H1 (cell line): ENCODE results near the gene SUPT4H1. TPM values are rescaled to one million over a fixed set of nuclear protein-coding genes. Genes with fewer than 3 reads are reported as not detected.

ENCODE experiments used
- CTCF ChIA-PET: fragments of 300-600 bp; sonication (Branson Sonifier 250); formaldehyde crosslinking; loops from one replicate; lab custom pipeline; 2021; ENCODE audit not compliant: partially characterized antibody; lab: Charles Lee
- POLR2A ChIA-PET: fragments of 300-600 bp; sonication (Branson Sonifier 250); formaldehyde crosslinking; loops from one replicate; lab custom pipeline; 2021; ENCODE audit warnings: inconsistent platforms; ENCODE audit not compliant: partially characterized antibody; lab: Charles Lee
- DNase-seq, 2 experiments: peaks; one replicate each; pipeline versions ENCODE4 v3.0.0 to v3.0.0-alpha.2; 2010 to 2022; ENCODE audit warnings: low spot score in 2 of 2, low read depth in 1 of 2, mixed read lengths in 1 of 2
- FAIRE-seq: peaks from 2 replicates; lab custom pipeline; 2011; peaks lifted over from hg19 to GRCh38; lab: Jason Lieb, UNC
- H2AFZ ChIP-seq: 2 replicates; pipeline ENCODE4 v1.8.1; 2012; ENCODE audit warnings: low read length, inconsistent platforms
- H2AK5ac ChIP-seq: 2 replicates; pipeline ENCODE4 v1.6.1; 2013; ENCODE audit warnings: low read depth, low read length
- H2BK120ac ChIP-seq: replicated peaks from 2 replicates; pipeline ENCODE3; 2013; ENCODE audit warnings: low read depth, low read length, inconsistent platforms
- H2BK12ac ChIP-seq: 2 replicates; pipeline ENCODE4 v1.6.1; 2013; ENCODE audit warnings: low read depth, low read length
- H2BK15ac ChIP-seq: 2 replicates; pipeline ENCODE4 v1.6.1; 2013; ENCODE audit warnings: low read length
- H2BK20ac ChIP-seq: 2 replicates; pipeline ENCODE4 v1.6.1; 2013; ENCODE audit warnings: low read length
- H2BK5ac ChIP-seq: 2 replicates; pipeline ENCODE4 v1.6.1; 2013; ENCODE audit warnings: low read depth, low read length
- H3K14ac ChIP-seq: 2 replicates; pipeline ENCODE4 v1.6.1; 2013; ENCODE audit warnings: inconsistent platforms; ENCODE audit not compliant: insufficient read length
- H3K18ac ChIP-seq: 2 replicates; pipeline ENCODE4 v1.6.1; 2013; ENCODE audit warnings: low read length; ENCODE audit errors: extremely low read depth
- H3K23ac ChIP-seq: 2 replicates; pipeline ENCODE4 v1.6.1; 2013; ENCODE audit warnings: inconsistent platforms; ENCODE audit not compliant: insufficient read length
- H3K23me2 ChIP-seq: 2 replicates; pipeline ENCODE4 v1.6.1; 2013; ENCODE audit warnings: low read depth, low read length
- H3K27ac ChIP-seq: 2 replicates; pipeline ENCODE4 v1.6.1; 2011; ENCODE audit warnings: low read depth, low read length, inconsistent platforms
- H3K27me3 ChIP-seq, 4 experiments: replicated peaks in 1 of 4; 1 replicate in 1 of 4; 2 replicates in 3 of 4; pipeline versions ENCODE4 v1.6.1 to v1.8.1; 2011 to 2013; ENCODE audit warnings: low read length in 3 of 4, mild to moderate bottlenecking in 3 of 4, inconsistent platforms in 2 of 4, mixed read lengths in 2 of 4, moderate library complexity in 1 of 4; ENCODE audit not compliant: control insufficient read depth in 3 of 4, insufficient read depth in 3 of 4; ENCODE audit errors: extremely low read depth in 1 of 4
- H3K36me3 ChIP-seq, 4 experiments: 2 replicates each; pipeline versions ENCODE4 v1.6.1 to v1.8.1; 2011 to 2013; ENCODE audit warnings: mild to moderate bottlenecking in 4 of 4, low read length in 3 of 4, moderate library complexity in 2 of 4, control low read depth in 1 of 4, inconsistent platforms in 1 of 4; ENCODE audit not compliant: insufficient read depth in 4 of 4, control insufficient read depth in 2 of 4
- H3K4ac ChIP-seq: replicated peaks from 2 replicates; pipeline ENCODE3; 2013; ENCODE audit warnings: low read length, low read depth, mixed read lengths, inconsistent platforms; ENCODE audit not compliant: insufficient read length
- H3K4me1 ChIP-seq, 4 experiments: replicated peaks in 1 of 4; 1 replicate in 1 of 4; 2 replicates in 3 of 4; pipeline versions ENCODE4 v1.6.1 to v1.8.1; 2011 to 2013; ENCODE audit warnings: low read length in 3 of 4, inconsistent platforms in 2 of 4, mixed read lengths in 1 of 4; ENCODE audit not compliant: insufficient read depth in 4 of 4, control insufficient read depth in 3 of 4
- H3K4me2 ChIP-seq, 2 experiments: 2 replicates each; pipeline versions ENCODE4 v1.6.1 to v1.8.1; 2011 to 2013; ENCODE audit warnings: low read depth in 2 of 2, low read length in 2 of 2, control low read depth in 1 of 2, inconsistent platforms in 1 of 2, mild to moderate bottlenecking in 1 of 2; ENCODE audit not compliant: insufficient read depth in 1 of 2
- H3K4me3 ChIP-seq, 4 experiments: fragments of 200-600, 300-600 bp in 1 of 4; sonication (generic), shearing (Covaris generic), sonication (Bioruptor Twin) in 1 of 4; 2 replicates each; pipeline versions ENCODE4 v1.5.1 to v1.8.1; 2011 to 2016; ENCODE audit warnings: low read length in 4 of 4, low read depth in 3 of 4, control low read depth in 2 of 4, inconsistent platforms in 2 of 4, mild to moderate bottlenecking in 2 of 4, mixed read lengths in 1 of 4, moderate library complexity in 1 of 4; ENCODE audit not compliant: insufficient read depth in 2 of 4; ENCODE audit errors: extremely low read depth in 1 of 4
- H3K56ac ChIP-seq: replicated peaks from 2 replicates; pipeline ENCODE3; 2013; ENCODE audit warnings: low read depth, mild to moderate bottlenecking, mixed read lengths, low read length, inconsistent platforms; ENCODE audit not compliant: insufficient read length
- H3K79me1 ChIP-seq: 2 replicates; pipeline ENCODE4 v1.6.1; 2013; ENCODE audit warnings: low read depth, low read length, control low read depth
- H3K79me2 ChIP-seq, 2 experiments: 2 replicates each; pipeline versions ENCODE4 v1.6.1 to v1.8.1; 2012 to 2013; ENCODE audit warnings: low read length in 2 of 2, mild to moderate bottlenecking in 2 of 2, inconsistent platforms in 1 of 2; ENCODE audit not compliant: insufficient read depth in 2 of 2, control insufficient read depth in 1 of 2
- H3K9ac ChIP-seq, 4 experiments: replicated peaks in 1 of 4; 1 replicate in 1 of 4; 2 replicates in 3 of 4; pipeline versions ENCODE4 v1.6.1 to v1.8.1; 2011 to 2013; ENCODE audit warnings: low read depth in 3 of 4, low read length in 3 of 4, control low read depth in 2 of 4, mild to moderate bottlenecking in 2 of 4, moderate library complexity in 2 of 4, inconsistent platforms in 1 of 4; ENCODE audit errors: extremely low read depth in 1 of 4
- H3K9me3 ChIP-seq, 2 experiments: 2 replicates each; pipeline versions ENCODE4 v1.6.1 to v1.8.1; 2012 to 2013; ENCODE audit warnings: mild to moderate bottlenecking in 2 of 2, moderate library complexity in 2 of 2, control low read depth in 1 of 2, inconsistent platforms in 1 of 2, low read depth in 1 of 2, low read length in 1 of 2, mixed read lengths in 1 of 2; ENCODE audit not compliant: insufficient read depth in 2 of 2
- H4K20me1 ChIP-seq, 2 experiments: replicated peaks in 1 of 2; 2 replicates each; pipeline versions ENCODE3 to v1.8.1; 2011 to 2013; ENCODE audit warnings: inconsistent platforms in 2 of 2, low read length in 2 of 2, mild to moderate bottlenecking in 1 of 2; ENCODE audit not compliant: insufficient read depth in 2 of 2, control insufficient read depth in 1 of 2
- H4K5ac ChIP-seq: 2 replicates; pipeline ENCODE4 v1.6.1; 2013; ENCODE audit warnings: low read length, low read depth, mixed read lengths, inconsistent platforms; ENCODE audit not compliant: insufficient read length
- H4K8ac ChIP-seq: 2 replicates; pipeline ENCODE4 v1.8.0; 2013; ENCODE audit warnings: mild to moderate bottlenecking, moderate library complexity, low read length, inconsistent platforms; ENCODE audit not compliant: insufficient read depth; ENCODE audit errors: extremely low read depth
- H4K91ac ChIP-seq: replicated peaks from 2 replicates; pipeline ENCODE3; 2013; ENCODE audit warnings: low read length, mixed read lengths, inconsistent platforms; ENCODE audit not compliant: insufficient read length
- GTF2F1 ChIP-seq: IDR thresholded peaks from 2 replicates; pipeline ENCODE4 v1.6.1; 2012; ENCODE audit warnings: low read depth, low read length, improper control_type of control experiment, borderline replicate concordance
- TCF12 ChIP-seq: IDR thresholded peaks from 2 replicates; pipeline ENCODE4 v1.6.1; 2011; ENCODE audit warnings: low read depth, mild to moderate bottlenecking, low read length
- WGBS, 2 experiments: shearing (Covaris generic) in 1 of 2; methylation state at CpG; one replicate each; pipeline versions ENCODE4 v1.1.6 to v1.1.7; 2013 to 2015; ENCODE audit warnings: low lambda C conversion rate in 2 of 2, mixed read lengths in 2 of 2, inconsistent platforms in 1 of 2, low coverage in 1 of 2, missing lambda C conversion rate in 1 of 2; ENCODE audit not compliant: insufficient replicate concordance in 2 of 2, insufficient coverage in 1 of 2, insufficient read length in 1 of 2; ENCODE audit errors: extremely low coverage in 1 of 2, missing lambda C conversion rate in 1 of 2; 5-methylcytosine and 5-hydroxymethylcytosine counted together
- polyA plus RNA-seq, 7 experiments: library from polyadenylated mRNA; depleted of rRNA in 3 of 7; stranded (reverse) in 5 of 7; unstranded in 2 of 7; fragments of >200 nt in 5 of 7; fragments of 200-250 nt in 2 of 7; gene quantifications; 1 replicate in 5 of 7; 2 replicates in 1 of 7; 4 replicates in 1 of 7; pipeline versions ENCODE4 v1.2.1 to v1.2.3, GENCODE V29; 2011 to 2013; ENCODE audit warnings: missing spikeins in 2 of 7, mixed read lengths in 2 of 7
- total RNA-seq: library from RNA; stranded (reverse); fragmentation: NEBNext Ultra II Directional; extraction: Animal tissue kit (Norgen Biotek cat#: 25700); gene quantifications from 2 replicates; pipeline ENCODE4 v1.2.1, GENCODE V29; 2021
- TF ChIP-seq, protein P1 (sequence below), 3 experiments: IDR thresholded peaks; 1 replicate in 2 of 3; 2 replicates in 1 of 3; pipeline versions ENCODE4 v1.5.1 to v1.6.1; 2011; ENCODE audit warnings: low read length in 3 of 3, mild to moderate bottlenecking in 3 of 3, inconsistent platforms in 2 of 3, low read depth in 1 of 3, moderate library complexity in 1 of 3; ENCODE audit not compliant: insufficient read depth in 1 of 3; ENCODE audit errors: control extremely low read depth in 1 of 3

The SUPT4H1 gene
- total and polyA plus RNA-seq, 2 of the 8 experiments (the other 6 are each of a cell fraction or from before 2014, with no cell fraction given), result 112 to 143 TPM

DNA sequence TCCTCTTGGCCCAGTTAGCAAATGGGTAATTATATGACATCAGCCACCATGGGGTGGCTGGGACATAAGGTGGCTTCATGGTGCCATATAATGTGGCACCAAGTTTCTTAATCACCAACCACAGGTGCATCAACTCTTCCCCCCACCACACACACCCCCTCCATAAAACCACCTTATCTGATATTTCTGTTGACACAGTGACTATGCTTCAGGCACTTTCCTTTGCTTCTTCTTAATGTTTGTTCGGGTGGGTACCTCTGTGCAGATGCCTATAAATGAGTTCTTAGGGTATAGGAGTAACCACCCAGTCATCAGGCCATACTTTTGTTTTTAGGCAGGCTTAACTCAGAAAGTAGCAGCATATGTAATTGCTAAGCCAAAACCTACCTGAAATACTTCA, 35.8 kb upstream of the SUPT4H1 start:
- no peaks in the 10 kb centered on the region for H3K9me3 ChIP-seq
- no peaks in the 10 kb centered on the region for H3K79me1 ChIP-seq
- H3K4me2 ChIP-seq, result peak overlapping the region in 1 of 2 experiments; percentile 57; a peak in 1 of 4 replicates
- no peaks in the 10 kb centered on the region; a peak in 1 of 7 replicates for H3K27me3 ChIP-seq
- H3K23ac ChIP-seq, result no peak overlapping the region
- no peak overlapping the region for H2BK15ac ChIP-seq
- no peak overlapping the region for H3K56ac ChIP-seq
- no peak overlapping the region for H3K4me3 ChIP-seq
- H3K36me3 ChIP-seq, result no peaks in the 10 kb centered on the region
- H3K14ac ChIP-seq, result no peak overlapping the region
- no peak overlapping the region for H4K8ac ChIP-seq
- H2AFZ ChIP-seq, result no peak overlapping the region
- H3K9ac ChIP-seq, result no peak overlapping the region
- H2AK5ac ChIP-seq, result no peak overlapping the region
- H2BK120ac ChIP-seq, result no peak overlapping the region
- no peak overlapping the region for H3K27ac ChIP-seq
- 95% methylated on average over 1 of the region's 1 CpG; no CpG with 5 or more reads in 1 of the 2 experiments for WGBS, 2 experiments
- no peak overlapping the region; the same call in 1 of the 2 replicates for H2BK12ac ChIP-seq
- CTCF ChIA-PET, result interaction anchor here (2.4 kb wide), 1 partner anchor 9 kb away, joined by 14 read pairs; no protein-coding TSS in a partner anchor
- H3K18ac ChIP-seq, result no peak overlapping the region
- TF ChIP-seq, protein P1, sequence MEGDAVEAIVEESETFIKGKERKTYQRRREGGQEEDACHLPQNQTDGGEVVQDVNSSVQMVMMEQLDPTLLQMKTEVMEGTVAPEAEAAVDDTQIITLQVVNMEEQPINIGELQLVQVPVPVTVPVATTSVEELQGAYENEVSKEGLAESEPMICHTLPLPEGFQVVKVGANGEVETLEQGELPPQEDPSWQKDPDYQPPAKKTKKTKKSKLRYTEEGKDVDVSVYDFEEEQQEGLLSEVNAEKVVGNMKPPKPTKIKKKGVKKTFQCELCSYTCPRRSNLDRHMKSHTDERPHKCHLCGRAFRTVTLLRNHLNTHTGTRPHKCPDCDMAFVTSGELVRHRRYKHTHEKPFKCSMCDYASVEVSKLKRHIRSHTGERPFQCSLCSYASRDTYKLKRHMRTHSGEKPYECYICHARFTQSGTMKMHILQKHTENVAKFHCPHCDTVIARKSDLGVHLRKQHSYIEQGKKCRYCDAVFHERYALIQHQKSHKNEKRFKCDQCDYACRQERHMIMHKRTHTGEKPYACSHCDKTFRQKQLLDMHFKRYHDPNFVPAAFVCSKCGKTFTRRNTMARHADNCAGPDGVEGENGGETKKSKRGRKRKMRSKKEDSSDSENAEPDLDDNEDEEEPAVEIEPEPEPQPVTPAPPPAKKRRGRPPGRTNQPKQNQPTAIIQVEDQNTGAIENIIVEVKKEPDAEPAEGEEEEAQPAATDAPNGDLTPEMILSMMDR (IDR thresholded peaks at IDR 0.05; ENCODE audit: control extremely low read depth in 1 of 3, insufficient read depth in 1 of 3, low read depth in 1 of 3, low read length in 3 of 3), result no peak
- no peak for TF ChIP-seq GTF2F1
- no peak for TF ChIP-seq TCF12
- TF ChIP-seq, all 59 proteins: peak for 0
- peaks cover 3 to 18% (median 6%) of the 10 kb centered on the region in 4 experiments; a peak in 5 of 7 replicates for H3K4me1 ChIP-seq
- no peak overlapping the region for H4K5ac ChIP-seq
- H3K79me2 ChIP-seq, result no peaks in the 10 kb centered on the region
- no peaks in the 10 kb centered on the region for H4K20me1 ChIP-seq
- H2BK5ac ChIP-seq, result peak overlapping the region; percentile 2; the same call in 1 of the 2 replicates
- POLR2A ChIA-PET, result no interaction called here
- no peak overlapping the region for H2BK20ac ChIP-seq
- FAIRE-seq, result no peak
- H4K91ac ChIP-seq, result no peak overlapping the region
- H3K4ac ChIP-seq, result no peak overlapping the region
- no peak for DNase-seq
- H3K23me2 ChIP-seq, result no peaks in the 10 kb centered on the region
